CD4-positive, alpha-beta T cell treated with Interleukin-21 for 1 hour (primary cell): ENCODE measurements around the gene NINL.
"Not testable (repeated sequence)": the region's sequence is repeated elsewhere in the genome, so short reads cannot be mapped to it uniquely, and the experiment has no call there.

ENCODE experiments used
- DNase-seq: peaks from one replicate; pipeline ENCODE4 v3.0.0-alpha.2; 2020

Gene NINL

GRCh38 chr20:25529295-25529951 is 55.9 kb downstream of the NINL start:
- DNase-seq, result no peak

- DNase-seq, result no peak
These were observed 57.4 kb downstream of the NINL start for GRCh38 chr20:25527949-25528348.

GRCh38 chr20:25526446-25526845 is 58.9 kb downstream of the NINL start:
- DNase-seq, result no peak

- no peak for DNase-seq
These were observed 59.5 kb downstream of the NINL start for GRCh38 chr20:25525867-25526266.

GRCh38 chr20:25525295-25525694 is 60.0 kb downstream of the NINL start:
- no peak for DNase-seq

GRCh38 chr20:25521382-25521781 is 63.9 kb downstream of the NINL start:
- DNase-seq, result no peak

- DNase-seq, result no peak
These were observed 68.2 kb downstream of the NINL start for GRCh38 chr20:25517124-25517523.

GRCh38 chr20:25514747-25515340 is 70.5 kb downstream of the NINL start:
- no peak for DNase-seq

- no peak for DNase-seq
These were observed 71.1 kb downstream of the NINL start for GRCh38 chr20:25514195-25514594.

GRCh38 chr20:25512709-25513108 is 72.6 kb downstream of the NINL start:
- DNase-seq, result no peak

- no peak for DNase-seq
These were observed 74.1 kb downstream of the NINL start for GRCh38 chr20:25511183-25511582.

- no peak for DNase-seq
These were observed 74.6 kb downstream of the NINL start for GRCh38 chr20:25510721-25511120.

GRCh38 chr20:25510202-25510601 is 75.1 kb downstream of the NINL start:
- DNase-seq, result no peak

- DNase-seq, result no peak
These were observed 76.2 kb downstream of the NINL start for GRCh38 chr20:25509084-25509483.

- no peak for DNase-seq
These were observed 77.1 kb downstream of the NINL start for GRCh38 chr20:25508083-25508770.

- no peak for DNase-seq
These were observed 77.8 kb downstream of the NINL start for GRCh38 chr20:25507385-25508082.

GRCh38 chr20:25504366-25505135 is 80.8 kb downstream of the NINL start:
- no peak for DNase-seq

GRCh38 chr20:25503936-25504335 is 81.4 kb downstream of the NINL start:
- DNase-seq, result no peak

GRCh38 chr20:25503051-25503639 is 82.2 kb downstream of the NINL start:
- DNase-seq, result not testable (repeated sequence)

GRCh38 chr20:25500880-25501351 is 84.4 kb downstream of the NINL start:
- DNase-seq, result no peak

- DNase-seq, result no peak
These were observed 85.4 kb downstream of the NINL start for GRCh38 chr20:25499855-25500434.

- no peak for DNase-seq
These were observed 86.3 kb downstream of the NINL start for GRCh38 chr20:25499031-25499430.
